Activated B cell treated with CpG ODN at 0.5 μM for 24 hours (primary cell): ENCODE data around the gene CLIC6. TPM values are rescaled to one million over a fixed set of nuclear protein-coding genes. Genes with fewer than 3 reads are reported as not detected.
A peak's percentile ranks its signal among the peaks of the same experiment; 100 is the strongest.

Source experiments
- ATAC-seq: fragments of 200-7000 bp; cut with Tn5 transposase; one replicate; pipeline ENCODE4 v1.10.0; 2021; ENCODE audit warnings: low read depth, mild to moderate bottlenecking, moderate library complexity
- CTCF ChIA-PET: fragments of 350-600 bp; sonication (Branson Sonifier 250); formaldehyde crosslinking; loops from one replicate; lab custom pipeline; 2021; ENCODE audit warnings: antibody characterized with exemption; lab: Charles Lee
- POLR2A ChIA-PET: fragments of 350-600 bp; sonication (Branson Sonifier 250); formaldehyde crosslinking; loops from one replicate; lab custom pipeline; 2021; ENCODE audit warnings: antibody characterized with exemption; lab: Charles Lee
- DNase-seq: peaks from one replicate; pipeline ENCODE4 v3.0.0; 2022
- H3K27ac Mint-ChIP-seq: one replicate; pipeline ENCODE4 v1.8.0; 2020; ENCODE audit warnings: mixed read lengths
- H3K27me3 Mint-ChIP-seq: one replicate; pipeline ENCODE4 v1.8.0; 2021; ENCODE audit warnings: mixed read lengths
- H3K36me3 Mint-ChIP-seq: one replicate; pipeline ENCODE4 v1.8.0; 2021; ENCODE audit warnings: low read depth, mixed read lengths
- H3K4me1 Mint-ChIP-seq: one replicate; pipeline ENCODE4 v1.8.0; 2021; ENCODE audit warnings: mixed read lengths
- H3K4me3 Mint-ChIP-seq: one replicate; pipeline ENCODE4 v1.8.0; 2020; ENCODE audit warnings: mild to moderate bottlenecking, mixed read lengths
- H3K9me3 Mint-ChIP-seq: one replicate; pipeline ENCODE4 v1.8.0; 2020; ENCODE audit warnings: mixed read lengths
- intact Hi-C: fragments of 100-400 bp; cut with micrococcal nuclease; formaldehyde crosslinking; loops from one replicate; pipeline ENCODE4 v1.15.1; 2024
- total RNA-seq: library from RNA; stranded (reverse); gene quantifications from 2 replicates; pipeline ENCODE4 v1.2.3, GENCODE V29; 2022
- TF ChIP-seq, protein P1 (sequence below): fragments of 200-600 bp; IDR thresholded peaks from one replicate; pipeline ENCODE4 v1.8.0; 2022; ENCODE audit warnings: antibody characterized with exemption, mild to moderate bottlenecking

Gene CLIC6
- total RNA-seq, 1 donor from 2014 or later: not detected

DNA sequence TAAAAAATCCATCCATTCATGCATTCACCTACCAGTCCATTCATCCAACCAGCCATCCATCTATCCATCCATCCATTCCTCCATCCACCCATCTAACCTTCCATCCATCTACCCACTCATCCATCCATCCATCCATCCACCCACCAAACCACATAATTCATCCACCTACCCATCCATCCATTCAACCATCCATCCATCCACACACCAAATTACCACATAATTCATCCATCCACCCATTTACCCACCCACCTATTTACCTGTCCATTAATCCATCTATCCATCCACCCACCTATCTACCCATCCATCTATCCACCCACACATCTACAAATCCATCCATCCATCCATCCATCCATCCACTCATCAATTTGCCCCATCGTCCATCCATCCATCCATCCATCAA, 71.4 kb downstream of the CLIC6 start:
- ChIA-PET POLR2A (no interaction called here), CTCF (no interaction called here)
- Mint-ChIP-seq H3K27me3 (peaks cover 18% of the 10 kb centered on the region), H3K4me1 (no peaks in the 10 kb centered on the region), H3K27ac (no peak overlapping the region), H3K4me3 (no peak overlapping the region), H3K9me3 (no peaks in the 10 kb centered on the region), H3K36me3 (no peaks in the 10 kb centered on the region)
- intact Hi-C loops: no loop called here
- DNase-seq (no peak), ATAC-seq (no peak)
- TF ChIP-seq, protein P1, sequence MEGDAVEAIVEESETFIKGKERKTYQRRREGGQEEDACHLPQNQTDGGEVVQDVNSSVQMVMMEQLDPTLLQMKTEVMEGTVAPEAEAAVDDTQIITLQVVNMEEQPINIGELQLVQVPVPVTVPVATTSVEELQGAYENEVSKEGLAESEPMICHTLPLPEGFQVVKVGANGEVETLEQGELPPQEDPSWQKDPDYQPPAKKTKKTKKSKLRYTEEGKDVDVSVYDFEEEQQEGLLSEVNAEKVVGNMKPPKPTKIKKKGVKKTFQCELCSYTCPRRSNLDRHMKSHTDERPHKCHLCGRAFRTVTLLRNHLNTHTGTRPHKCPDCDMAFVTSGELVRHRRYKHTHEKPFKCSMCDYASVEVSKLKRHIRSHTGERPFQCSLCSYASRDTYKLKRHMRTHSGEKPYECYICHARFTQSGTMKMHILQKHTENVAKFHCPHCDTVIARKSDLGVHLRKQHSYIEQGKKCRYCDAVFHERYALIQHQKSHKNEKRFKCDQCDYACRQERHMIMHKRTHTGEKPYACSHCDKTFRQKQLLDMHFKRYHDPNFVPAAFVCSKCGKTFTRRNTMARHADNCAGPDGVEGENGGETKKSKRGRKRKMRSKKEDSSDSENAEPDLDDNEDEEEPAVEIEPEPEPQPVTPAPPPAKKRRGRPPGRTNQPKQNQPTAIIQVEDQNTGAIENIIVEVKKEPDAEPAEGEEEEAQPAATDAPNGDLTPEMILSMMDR: no peak

DNA sequence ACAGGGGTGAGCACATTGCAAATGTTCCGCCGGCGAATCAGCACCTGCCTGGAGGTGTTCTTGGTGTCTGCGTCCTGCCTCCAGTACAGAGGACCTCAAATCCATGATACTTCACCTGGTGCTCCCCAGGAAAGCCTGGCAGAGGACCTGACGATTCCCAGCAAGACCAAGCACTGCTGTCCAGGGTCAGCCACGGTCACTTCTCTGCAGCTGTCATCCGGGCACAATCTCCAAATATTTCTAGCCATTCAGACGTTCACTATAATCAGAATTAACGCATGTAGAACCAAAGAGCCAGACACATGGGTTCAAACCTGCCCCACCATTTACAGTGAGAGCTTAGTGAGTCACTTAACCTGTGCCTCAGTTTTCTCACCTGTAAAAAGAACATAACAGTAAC, 74.5 kb downstream of the CLIC6 start:
- POLR2A ChIA-PET: no interaction called here
- Mint-ChIP-seq H3K9me3 (no peaks in the 10 kb centered on the region), H3K27ac (no peak overlapping the region), H3K27me3 (peaks cover 19% of the 10 kb centered on the region), H3K36me3 (no peaks in the 10 kb centered on the region), H3K4me3 (no peak overlapping the region), H3K4me1 (peaks cover 5% of the 10 kb centered on the region)
- intact Hi-C loops: no loop called here
- CTCF ChIA-PET: interaction anchor here (0.7 to 5.8 kb wide), 3 partner anchors 8 to 1097 kb away, joined by 4 to 121 read pairs (median 4); no protein-coding TSS in a partner anchor
- DNase-seq: no peak
- TF ChIP-seq, protein P1: no peak
- ATAC-seq: no peak

DNA sequence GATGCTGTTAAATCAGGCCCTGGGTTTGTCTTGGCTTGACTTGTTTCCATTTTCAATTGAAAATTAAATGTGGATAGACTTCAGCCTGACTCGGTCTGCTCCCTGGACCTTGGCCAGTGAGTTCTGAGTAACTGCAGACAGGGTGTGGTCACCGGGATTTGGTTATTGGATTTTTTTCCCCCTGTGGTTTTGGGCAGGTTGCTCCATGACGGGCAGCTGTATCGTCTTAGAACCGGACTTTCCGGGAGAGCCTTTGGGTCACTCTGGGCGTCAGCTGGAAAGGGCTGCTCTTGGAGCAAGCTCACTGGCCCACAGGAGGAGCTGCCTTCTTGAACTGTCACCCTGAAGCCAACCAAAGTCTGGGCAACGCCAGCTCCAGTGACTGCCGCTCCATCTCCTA, 75.0 kb downstream of the CLIC6 start:
- peaks cover 5% of the 10 kb centered on the region for H3K4me1 Mint-ChIP-seq
- no peak overlapping the region for H3K4me3 Mint-ChIP-seq
- TF ChIP-seq, protein P1: no peak
- ATAC-seq (no peak), DNase-seq (no peak)
- intact Hi-C loops: no loop called here
- H3K27ac Mint-ChIP-seq: no peak overlapping the region
- no peaks in the 10 kb centered on the region for H3K9me3 Mint-ChIP-seq
- peaks cover 13% of the 10 kb centered on the region for H3K27me3 Mint-ChIP-seq
- no peaks in the 10 kb centered on the region for H3K36me3 Mint-ChIP-seq
- ChIA-PET POLR2A (no interaction called here), CTCF (interaction anchor here (1.5 to 5.8 kb wide), 2 partner anchors 8 to 1097 kb away, joined by 4 to 121 read pairs; no protein-coding TSS in a partner anchor)

DNA sequence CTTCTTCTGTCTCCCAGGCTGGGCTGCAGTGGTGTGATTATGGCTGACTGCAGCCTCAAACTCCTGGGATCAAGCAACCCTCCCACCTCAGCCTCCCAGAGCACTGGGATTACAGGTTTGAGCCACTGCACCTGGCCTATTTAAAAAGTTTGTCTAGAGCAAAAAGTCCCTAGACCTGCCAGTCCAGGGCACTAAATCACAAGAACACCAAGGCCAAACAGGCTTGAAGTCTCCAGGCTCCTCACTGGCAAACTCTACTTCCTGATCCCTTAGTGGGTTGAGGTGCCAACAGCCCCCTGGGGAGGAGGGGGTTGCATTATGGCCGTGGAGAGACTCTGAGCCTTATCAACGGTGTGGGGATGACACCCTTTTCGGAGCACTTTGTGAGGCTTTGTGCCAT, 76.0 kb downstream of the CLIC6 start:
- Mint-ChIP-seq H3K9me3 (no peaks in the 10 kb centered on the region), H3K4me1 (peaks cover 5% of the 10 kb centered on the region), H3K27me3 (peaks cover 10% of the 10 kb centered on the region), H3K4me3 (no peak overlapping the region), H3K36me3 (no peaks in the 10 kb centered on the region), H3K27ac (no peak overlapping the region)
- ATAC-seq (no peak), DNase-seq (no peak)
- intact Hi-C loops: loop anchor here (1.0 kb wide), 8 partner anchors 52 to 1284 kb away; no protein-coding TSS in a partner anchor
- ChIA-PET POLR2A (interaction anchor here (1.1 to 2.8 kb wide), 5 partner anchors 121 to 1095 kb away, joined by 3 to 28 read pairs (median 5); no protein-coding TSS in a partner anchor), CTCF (interaction anchor here (1.0 to 5.8 kb wide), 30 partner anchors 9 to 1286 kb away, joined by 3 to 121 read pairs (median 5); no protein-coding TSS in a partner anchor)
- TF ChIP-seq, protein P1: no peak

DNA sequence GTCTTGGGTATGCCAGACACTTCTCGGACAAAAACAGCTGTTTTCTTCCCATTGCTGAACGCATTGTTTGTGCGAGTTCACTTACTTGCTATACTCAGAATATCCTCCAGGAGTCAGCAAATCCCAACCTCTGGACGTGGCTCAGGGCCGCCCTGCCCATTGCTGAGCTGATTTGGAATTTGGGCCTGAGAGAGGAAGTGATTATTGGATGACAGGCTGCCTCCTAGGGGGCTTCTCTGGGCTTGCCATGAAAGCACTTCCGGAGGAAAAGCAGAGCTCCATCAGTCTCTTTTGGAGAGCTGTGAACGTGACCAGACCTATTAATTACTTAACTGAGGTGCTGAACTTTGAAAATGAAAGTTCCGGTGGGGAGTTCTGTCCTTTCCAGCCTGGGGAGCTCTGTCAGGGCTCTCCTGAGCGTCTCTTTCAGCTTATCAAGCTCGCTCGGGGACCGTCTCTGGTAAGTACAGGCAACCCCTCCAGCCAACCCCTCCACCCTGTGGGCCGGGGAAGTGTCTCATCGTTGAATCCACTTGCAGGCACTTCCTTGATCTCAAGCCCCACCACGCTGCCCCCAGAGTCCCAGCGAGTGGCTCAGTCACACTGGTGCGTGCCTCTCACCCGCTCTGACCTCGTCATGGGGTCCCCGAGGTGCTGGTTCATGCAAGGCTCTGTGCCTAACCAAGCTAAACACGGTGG, 76.9 kb downstream of the CLIC6 start:
- Mint-ChIP-seq H3K9me3 (no peaks in the 10 kb centered on the region), H3K4me3 (peak overlapping the region; percentile 72), H3K27ac (no peak overlapping the region), H3K36me3 (no peaks in the 10 kb centered on the region), H3K27me3 (peaks cover 16% of the 10 kb centered on the region), H3K4me1 (peaks cover 5% of the 10 kb centered on the region)
- ChIA-PET POLR2A (interaction anchor here (0.7 to 2.8 kb wide), 7 partner anchors 10 to 1094 kb away, joined by 3 to 28 read pairs (median 5); partner anchors contain the start of gene RUNX1), CTCF (interaction anchor here (0.6 to 5.8 kb wide), 41 partner anchors 10 to 1285 kb away, joined by 3 to 121 read pairs (median 4); no protein-coding TSS in a partner anchor)
- TF ChIP-seq, protein P1: peak; percentile 36
- DNase-seq (peak; percentile 33), ATAC-seq (peak; percentile 95)
- intact Hi-C loops: loop anchor here (1.0 kb wide), 8 partner anchors 52 to 1283 kb away; no protein-coding TSS in a partner anchor
